ENCODE measurements around the gene KLHDC2. TPM values are rescaled to one million over a fixed set of nuclear protein-coding genes. Genes with fewer than 3 reads are reported as not detected.

KLHDC2 gene
- total and polyA plus RNA-seq, 2 donors (not counting 3 experiments of a cell fraction or from before 2014, with no cell fraction given) = 25.2 to 29.2 TPM

GRCh38 chr14:49761839-49762551 lies 6.0 kb upstream of the KLHDC2 start:
- H3K9me1 ChIP-seq (replicated peaks; ENCODE audit: control insufficient read depth, extremely low read depth, insufficient read depth, low read length) = no peaks in the 10 kb centered on the region
- H3K79me2 ChIP-seq (ENCODE audit: control insufficient read depth, insufficient read depth, low read length) = no peaks in the 10 kb centered on the region
- no TSS peak for BruUV-seq (replicated peaks)
- DNase-seq (ENCODE audit: low read depth, low spot score) (no peak), FAIRE-seq (no peak)
- no peaks in the 10 kb centered on the region for H4K20me1 ChIP-seq (replicated peaks; ENCODE audit: control insufficient read depth, extremely low read depth, insufficient read depth, low read length)
- H3K36me3 ChIP-seq (ENCODE audit: control insufficient read depth in 2 of 2, extremely low read depth in 1 of 2, insufficient read depth in 2 of 2, low read length in 2 of 2) = no peaks in the 10 kb centered on the region
- dilution Hi-C loops (cut with MboI; ENCODE audit: extremely low pct_ligation_motif_present, low sequenced_read_pairs) = no loop called here
- TF ChIP-seq GATA2 (IDR thresholded peaks at IDR 0.05; ENCODE audit: insufficient read depth, insufficient read length, low read depth, low read length) (no peak), POLR2AphosphoS5 (IDR thresholded peaks at IDR 0.05; ENCODE audit: insufficient read depth, low read depth, low read length) (no peak), FOS (IDR thresholded peaks at IDR 0.05; ENCODE audit: borderline replicate concordance, insufficient read depth, low read length) (no peak), EZH2 (IDR thresholded peaks at IDR 0.05; ENCODE audit: borderline replicate concordance, low read depth, low read length, severe bottlenecking) (no peak), MAX (IDR thresholded peaks at IDR 0.05; ENCODE audit: insufficient read depth, insufficient read length) (no peak), POLR2A (IDR thresholded peaks at IDR 0.05; ENCODE audit: low read depth, low read length) (no peak), JUN (IDR thresholded peaks at IDR 0.05; ENCODE audit: borderline replicate concordance, insufficient read depth, insufficient read length, low read depth) (no peak), CTCF (IDR thresholded peaks at IDR 0.05; ENCODE audit: extremely low read depth in 1 of 2, insufficient read depth in 1 of 2, low read depth in 1 of 2, low read length in 2 of 2) (no peak), MYC (IDR thresholded peaks at IDR 0.05; ENCODE audit: low read depth, low read length) (no peak)
- no peak overlapping the region for H2AFZ ChIP-seq (ENCODE audit: low read depth, low read length)
- H3K4me2 ChIP-seq (ENCODE audit: insufficient read depth, low read length) = no peak overlapping the region
- no peak overlapping the region for H3K27ac ChIP-seq (ENCODE audit: insufficient read depth, low read depth, low read length)
- H3K4me3 ChIP-seq (replicated peaks in 1 of 3; ENCODE audit: insufficient read depth in 1 of 3, low read depth in 1 of 3, low read length in 3 of 3) = no peak overlapping the region
- intact Hi-C loops (cut with micrococcal nuclease) = no loop called here
- POLR2A ChIA-PET = no interaction called here
- no peaks in the 10 kb centered on the region for H3K27me3 ChIP-seq (ENCODE audit: control insufficient read depth in 2 of 2, insufficient read depth in 2 of 2, low read length in 2 of 2)
- H3K9me3 ChIP-seq (replicated peaks; ENCODE audit: control insufficient read depth, insufficient read depth, low read length) = no peaks in the 10 kb centered on the region
- CTCF ChIA-PET = no interaction called here
- no peak overlapping the region for H3K9ac ChIP-seq (replicated peaks; ENCODE audit: extremely low read depth, insufficient read depth, low read length)
- peaks cover 2% of the 10 kb centered on the region for H3K4me1 ChIP-seq (ENCODE audit: control insufficient read depth, extremely low read depth, insufficient read depth, low read length)

Measured in endothelial cell of umbilical vein (primary cell).